Activated T-cell treated with anti-CD3 and anti-CD28 coated beads for 48 hours (primary cell): ENCODE measurements around the gene OAS1.
"Not testable (repeated sequence)": the region's sequence is repeated elsewhere in the genome, so short reads cannot be mapped to it uniquely, and the experiment has no call there.

Experiments
- DNase-seq: peaks from one replicate; pipeline ENCODE4 v3.0.0-alpha.2; 2020; ENCODE audit warnings: low read depth

Gene OAS1

GRCh38 chr12:112900298-112901145 lies 6.2 kb upstream of the OAS1 start:
- DNase-seq: no peak

- no peak for DNase-seq
Measured at GRCh38 chr12:112901271-112901670, 5.5 kb upstream of the OAS1 start.

- no peak for DNase-seq
Measured at GRCh38 chr12:112904571-112904970, 2.2 kb upstream of the OAS1 start.

- DNase-seq: no peak
Measured at GRCh38 chr12:112905451-112906089, 1.2 kb upstream of the OAS1 start.

GRCh38 chr12:112907415-112908157 lies 824 bp downstream of the OAS1 start:
- DNase-seq: no peak

DNA sequence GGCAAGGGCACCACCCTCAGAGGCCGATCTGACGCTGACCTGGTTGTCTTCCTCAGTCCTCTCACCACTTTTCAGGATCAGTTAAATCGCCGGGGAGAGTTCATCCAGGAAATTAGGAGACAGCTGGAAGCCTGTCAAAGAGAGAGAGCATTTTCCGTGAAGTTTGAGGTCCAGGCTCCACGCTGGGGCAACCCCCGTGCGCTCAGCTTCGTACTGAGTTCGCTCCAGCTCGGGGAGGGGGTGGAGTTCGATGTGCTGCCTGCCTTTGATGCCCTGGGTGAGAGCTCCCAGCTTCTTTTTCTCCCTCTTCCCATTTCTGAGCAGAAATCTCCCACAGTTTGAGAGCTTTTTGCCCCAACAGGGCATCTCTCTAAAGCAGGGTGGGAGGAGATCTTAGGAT lies 1.8 kb downstream of the OAS1 start:
- no peak for DNase-seq

GRCh38 chr12:112909693-112910092 lies 2.9 kb downstream of the OAS1 start:
- DNase-seq: no peak

DNA sequence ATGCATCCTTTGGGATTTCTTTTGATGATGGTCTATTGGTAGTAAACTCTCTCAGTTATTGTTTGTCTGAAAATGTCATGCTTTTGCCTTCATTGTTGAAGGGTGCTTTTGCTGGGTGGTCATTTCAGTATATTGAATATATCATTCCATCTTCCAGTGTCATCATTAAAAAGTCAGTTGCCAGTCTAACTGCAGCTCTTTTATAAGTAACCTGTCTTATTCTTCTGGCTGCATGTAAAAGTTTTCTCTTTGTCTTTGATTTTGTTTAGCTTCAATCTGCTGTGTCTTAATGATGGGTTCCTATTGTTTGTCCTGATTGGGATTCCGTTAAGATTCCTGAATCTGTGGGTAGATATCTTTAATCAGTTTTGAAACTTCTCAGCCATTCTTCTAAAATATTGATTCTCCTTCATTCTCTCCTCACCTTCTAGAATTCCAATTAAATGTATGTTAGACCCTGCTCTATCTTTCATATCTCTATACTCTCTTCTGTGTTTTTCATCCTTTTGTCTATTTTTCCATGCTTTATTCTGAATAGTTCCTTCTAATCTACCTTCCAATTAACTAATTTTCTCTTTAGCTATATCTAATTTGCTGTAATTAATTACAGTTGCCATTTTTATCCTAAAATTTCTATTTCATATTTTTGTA lies 6.4 kb downstream of the OAS1 start:
- DNase-seq: no peak

DNA sequence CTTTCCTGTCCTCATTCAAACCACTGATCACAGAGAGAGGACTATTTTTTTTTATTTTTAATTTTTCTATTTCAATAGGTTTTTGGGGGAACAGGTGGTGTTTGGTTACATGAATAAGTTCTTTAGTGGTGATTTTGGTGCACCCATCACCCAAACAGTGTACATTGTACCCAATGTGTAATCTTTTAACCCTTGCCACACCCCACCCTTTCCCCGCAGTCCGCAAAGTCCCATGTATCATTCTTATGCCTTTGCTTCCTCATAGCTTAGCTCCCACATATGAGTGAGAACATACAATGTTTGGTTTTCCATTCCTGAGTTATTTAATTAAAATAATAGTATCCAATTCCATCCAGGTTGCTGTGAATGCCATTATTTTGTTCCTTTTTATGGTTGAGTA lies 7.1 kb downstream of the OAS1 start:
- DNase-seq: not testable (repeated sequence)

GRCh38 chr12:112916270-112916669 lies 9.5 kb downstream of the OAS1 start:
- DNase-seq: no peak

DNA sequence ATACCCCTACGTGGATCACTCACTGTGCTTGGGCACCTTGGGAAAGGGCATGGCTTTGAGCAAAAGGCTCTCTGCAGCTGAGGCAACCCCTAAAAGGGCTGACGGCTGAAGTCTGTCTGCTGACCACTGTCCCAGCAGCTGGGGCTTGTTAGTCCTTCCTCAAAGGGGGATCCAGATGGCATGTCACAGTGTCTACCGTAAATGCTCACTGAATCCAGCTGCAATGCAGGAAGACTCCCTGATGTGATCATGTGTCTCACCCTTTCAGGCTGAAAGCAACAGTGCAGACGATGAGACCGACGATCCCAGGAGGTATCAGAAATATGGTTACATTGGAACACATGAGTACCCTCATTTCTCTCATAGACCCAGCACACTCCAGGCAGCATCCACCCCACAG lies 12.4 kb downstream of the OAS1 start:
- DNase-seq: no peak

- DNase-seq: no peak
Measured at GRCh38 chr12:112924986-112925385, 18.2 kb downstream of the OAS1 start.

- DNase-seq: not testable (repeated sequence)
Measured at GRCh38 chr12:112926416-112927033, 19.8 kb downstream of the OAS1 start.

- no peak for DNase-seq
Measured at GRCh38 chr12:112927475-112927874, 20.7 kb downstream of the OAS1 start.

DNA sequence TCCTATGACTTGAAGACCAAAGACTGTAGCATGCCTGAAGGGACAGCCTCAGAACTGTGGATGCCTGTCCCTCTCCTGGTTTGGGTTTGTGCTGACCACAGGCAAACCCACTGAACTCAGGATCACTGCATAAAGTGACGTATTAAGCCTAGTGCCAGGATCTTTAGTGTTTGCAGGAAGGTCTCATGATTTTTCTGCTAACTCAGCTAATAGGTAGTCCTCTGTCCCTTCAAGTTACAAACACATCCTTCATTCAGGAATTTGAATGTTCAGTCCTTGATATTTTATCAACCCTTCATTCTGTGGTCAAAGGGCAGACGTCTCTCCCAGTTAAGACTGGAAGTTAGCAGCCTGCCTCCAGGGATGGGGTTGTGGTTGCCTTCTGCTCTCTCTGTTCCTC lies 21.2 kb downstream of the OAS1 start:
- DNase-seq: no peak

GRCh38 chr12:112928978-112929377 lies 22.2 kb downstream of the OAS1 start:
- no peak for DNase-seq

GRCh38 chr12:112929715-112930114 lies 23.0 kb downstream of the OAS1 start:
- no peak for DNase-seq

GRCh38 chr12:112930350-112930749 lies 23.6 kb downstream of the OAS1 start:
- DNase-seq: no peak

DNA sequence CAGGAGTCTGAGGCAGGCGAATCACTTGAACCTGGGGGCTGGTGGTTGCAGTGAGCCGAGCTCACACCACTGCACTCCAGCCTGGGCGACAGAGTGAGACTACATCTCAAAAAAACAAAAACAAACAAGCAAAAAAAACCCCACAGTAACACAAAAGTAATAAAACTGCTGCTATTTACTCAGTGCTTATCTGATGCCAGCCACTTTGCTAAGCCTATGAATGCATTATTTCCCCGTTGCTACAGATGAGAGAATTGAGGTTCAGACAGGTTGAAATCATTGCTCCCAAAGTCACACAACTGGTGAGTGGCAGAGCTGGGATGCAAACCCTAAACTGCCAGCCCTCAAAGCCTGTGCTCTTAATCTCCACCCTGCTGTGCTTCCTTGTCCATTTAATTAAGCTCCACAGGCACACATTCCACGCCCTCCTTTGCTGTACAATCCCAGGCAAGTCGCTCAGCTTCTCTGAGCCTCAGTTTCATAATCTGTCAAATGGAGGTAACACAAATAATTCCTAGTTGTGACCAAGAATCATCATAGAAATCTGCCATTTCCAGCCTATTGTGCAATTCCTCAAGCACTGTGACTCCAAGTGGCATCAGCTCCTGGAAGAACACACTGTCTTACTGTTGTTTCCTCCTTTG lies 25.8 kb downstream of the OAS1 start:
- DNase-seq: no peak

GRCh38 chr12:112933129-112933505 lies 26.4 kb downstream of the OAS1 start:
- DNase-seq: no peak

GRCh38 chr12:112936264-112936663 lies 29.5 kb downstream of the OAS1 start:
- DNase-seq: no peak

- DNase-seq: no peak
Measured at GRCh38 chr12:112936927-112937326, 30.2 kb downstream of the OAS1 start.
